Stimulated activated CD4-positive, alpha-beta T cell treated with anti-CD3 and anti-CD28 coated beads, Interleukin-4, amount 100 ng/mL, for 24 hours (primary cell): ENCODE data around the gene CDH1.

Source experiments
- DNase-seq: peaks from one replicate; pipeline ENCODE4 v3.0.0-alpha.2; 2020

The CDH1 gene

GRCh38 chr16:68860978-68861892, 124.1 kb downstream of the CDH1 start:
- DNase-seq: no peak

GRCh38 chr16:68866933-68867332, 129.8 kb downstream of the CDH1 start:
- no peak for DNase-seq

- no peak for DNase-seq
Observed at GRCh38 chr16:68869492-68870088, 132.5 kb downstream of the CDH1 start.

GRCh38 chr16:68873635-68874471, 136.8 kb downstream of the CDH1 start:
- no peak for DNase-seq

- no peak for DNase-seq
Observed at GRCh38 chr16:68875871-68876270, 138.8 kb downstream of the CDH1 start.

- no peak for DNase-seq
Observed at GRCh38 chr16:68883685-68884084, 146.6 kb downstream of the CDH1 start.

- no peak for DNase-seq
Observed at GRCh38 chr16:68884401-68884800, 147.3 kb downstream of the CDH1 start.
